GM23248 (cell line): Measurements from ENCODE around the gene ADAMTS9. TPM values are rescaled to one million over a fixed set of nuclear protein-coding genes. Genes with fewer than 3 reads are reported as not detected.

Experiments used
- DNase-seq: peaks from one replicate; pipeline ENCODE4 v3.0.0-alpha.2; 2015
- H2AFZ ChIP-seq: fragments of 200-600 bp; sonication (generic); 2 replicates; pipeline ENCODE4 v1.6.1; 2016; ENCODE audit warnings: antibody characterized with exemption
- H3F3A ChIP-seq: fragments of 200-600 bp; sonication (generic); 2 replicates; pipeline ENCODE4 v1.6.1; 2016; ENCODE audit warnings: mild to moderate bottlenecking, antibody characterized with exemption, mixed run types; ENCODE audit not compliant: insufficient read depth
- H3K27ac ChIP-seq: fragments of 200-600 bp; sonication (generic); 2 replicates; pipeline ENCODE4 v1.5.1; 2016; ENCODE audit warnings: mild to moderate bottlenecking
- H3K27me3 ChIP-seq: fragments of 200-600 bp; sonication (generic); replicated peaks from 2 replicates; pipeline ENCODE4 v1.6.1; 2016; ENCODE audit warnings: mild to moderate bottlenecking; ENCODE audit not compliant: insufficient read depth
- H3K36me3 ChIP-seq: fragments of 200-600 bp; sonication (generic); 2 replicates; pipeline ENCODE4 v1.6.1; 2016; ENCODE audit warnings: low read depth, mild to moderate bottlenecking
- H3K4me1 ChIP-seq: fragments of 200-600 bp; sonication (generic); 2 replicates; pipeline ENCODE4 v1.6.1; 2016; ENCODE audit warnings: mild to moderate bottlenecking; ENCODE audit not compliant: insufficient read depth
- H3K4me2 ChIP-seq: fragments of 200-600 bp; sonication (generic); one replicate; pipeline ENCODE4 v1.6.1; 2016; ENCODE audit warnings: mild to moderate bottlenecking; ENCODE audit not compliant: unreplicated experiment
- H3K4me3 ChIP-seq: fragments of 200-600 bp; sonication (generic); 2 replicates; pipeline ENCODE4 v1.5.1; 2016; ENCODE audit warnings: mild to moderate bottlenecking
- H3K79me2 ChIP-seq: fragments of 200-600 bp; sonication (generic); 2 replicates; pipeline ENCODE4 v1.6.1; 2016; ENCODE audit warnings: mild to moderate bottlenecking; ENCODE audit not compliant: insufficient read depth
- H3K9ac ChIP-seq: fragments of 200-600 bp; sonication (generic); 2 replicates; pipeline ENCODE4 v1.6.1; 2016; ENCODE audit warnings: mild to moderate bottlenecking
- H3K9me2 ChIP-seq: fragments of 200-600 bp; sonication (generic); 2 replicates; pipeline ENCODE4 v1.6.1; 2016; ENCODE audit warnings: mixed run types, mild to moderate bottlenecking, moderate library complexity; ENCODE audit not compliant: insufficient read depth
- H3K9me3 ChIP-seq: fragments of 200-600 bp; sonication (generic); one replicate; pipeline ENCODE4 v1.6.1; 2017; ENCODE audit warnings: low read depth
- H4K20me1 ChIP-seq: fragments of 200-600 bp; sonication (generic); 2 replicates; pipeline ENCODE4 v1.6.0; 2016; ENCODE audit not compliant: insufficient read depth
- EZH2 ChIP-seq: fragments of 200-600 bp; sonication (generic); IDR thresholded peaks from 2 replicates; pipeline ENCODE4 v1.6.1; 2018; ENCODE audit warnings: antibody characterized with exemption, mild to moderate bottlenecking; ENCODE audit not compliant: insufficient read depth, poor library complexity, severe bottlenecking
- EZH2phosphoT487 ChIP-seq: fragments of 200-600 bp; sonication (generic); IDR thresholded peaks from 2 replicates; pipeline ENCODE4 v1.6.1; 2018; ENCODE audit warnings: antibody characterized with exemption, moderate library complexity, mild to moderate bottlenecking, low read depth; ENCODE audit not compliant: insufficient read depth
- WGBS, 2 experiments: methylation state at CpG; one replicate each; pipeline ENCODE4 v1.1.6; 2015 to 2017; ENCODE audit warnings: low lambda C conversion rate in 2 of 2, low coverage in 1 of 2; ENCODE audit errors: missing lambda C conversion rate in 2 of 2; 5-methylcytosine and 5-hydroxymethylcytosine counted together
- in situ Hi-C: fragments of 300-500 bp; cut with MboI; formaldehyde crosslinking; loops from 2 replicates; pipeline ENCODE4 v1.15.0; 2020
- polyA plus RNA-seq: library from polyadenylated mRNA; unstranded; fragments of >200 nt; fragmentation: Nextera tagmentation; extraction: Ambion mirVana; gene quantifications from 2 replicates; pipeline ENCODE4 v1.2.1, GENCODE V29; 2016
- total RNA-seq: library from RNA; depleted of rRNA; stranded (reverse); fragments of >200 nt; shearing (Covaris generic); gene quantifications from 2 replicates; pipeline ENCODE4 v1.2.3, GENCODE V29; 2014

Gene ADAMTS9
- total and polyA plus RNA-seq, 2 experiments from 2014 or later, result 0.75 to 1.5 TPM

DNA sequence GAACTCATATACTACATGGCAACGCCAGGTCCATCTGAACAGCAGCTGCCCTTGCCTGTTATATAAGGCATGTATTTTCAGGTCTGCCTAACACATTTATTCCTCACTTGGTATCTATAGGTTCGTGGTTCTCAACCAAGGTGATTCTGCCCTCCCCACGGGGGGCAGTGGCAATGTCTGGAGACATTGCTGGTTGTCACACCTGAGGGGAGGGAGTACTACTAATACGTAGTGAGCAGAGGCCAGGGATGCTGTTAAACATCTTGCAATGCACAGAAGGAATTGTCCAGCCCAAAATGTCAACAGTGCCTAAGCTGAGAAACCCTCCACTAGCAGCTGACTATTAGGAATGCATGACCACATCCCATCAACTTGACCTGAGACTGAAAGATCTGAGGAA lies 32.6 kb downstream of the ADAMTS9 start:
- in situ Hi-C loops, result no loop called here
- Histone ChIP-seq H3K4me2 (no peak overlapping the region), H3K27ac (no peak overlapping the region), H3K9ac (no peak overlapping the region), H3K4me1 (peaks cover 23% of the 10 kb centered on the region), H4K20me1 (no peaks in the 10 kb centered on the region), H3K79me2 (no peaks in the 10 kb centered on the region), H3K4me3 (no peak overlapping the region), H2AFZ (no peak overlapping the region), H3K27me3 (no peaks in the 10 kb centered on the region), H3K9me3 (no peaks in the 10 kb centered on the region), H3F3A (peaks cover 23% of the 10 kb centered on the region), H3K9me2 (no peaks in the 10 kb centered on the region), H3K36me3 (no peaks in the 10 kb centered on the region)
- TF ChIP-seq EZH2phosphoT487, result no peak
- TF ChIP-seq EZH2, result no peak
- WGBS, 2 experiments, result 81 to 83% methylated on average over 4 of the region's 4 CpGs
- DNase-seq, result no peak

DNA sequence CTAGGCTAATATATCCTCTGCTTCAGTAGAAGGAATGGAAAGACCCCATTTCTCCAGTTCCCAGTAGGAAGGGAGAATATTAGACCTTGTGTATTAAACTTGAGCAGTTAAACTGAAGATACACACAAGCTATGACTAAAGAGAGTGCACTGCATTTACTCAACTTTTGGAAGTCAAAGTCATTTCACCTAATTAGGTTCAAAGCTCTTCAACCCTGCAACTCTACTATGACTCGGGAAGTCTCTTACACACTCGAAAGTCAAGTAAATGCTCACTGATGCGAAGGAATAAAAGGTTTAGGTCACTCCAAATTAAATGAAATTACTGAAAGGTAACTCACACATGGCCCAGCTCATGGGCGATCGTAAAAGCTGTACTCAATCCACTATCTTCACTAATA lies 33.8 kb downstream of the ADAMTS9 start:
- TF ChIP-seq EZH2 (no peak), EZH2phosphoT487 (no peak)
- 89 to 94% methylated on average over 5 of the region's 5 CpGs for WGBS, 2 experiments

DNA sequence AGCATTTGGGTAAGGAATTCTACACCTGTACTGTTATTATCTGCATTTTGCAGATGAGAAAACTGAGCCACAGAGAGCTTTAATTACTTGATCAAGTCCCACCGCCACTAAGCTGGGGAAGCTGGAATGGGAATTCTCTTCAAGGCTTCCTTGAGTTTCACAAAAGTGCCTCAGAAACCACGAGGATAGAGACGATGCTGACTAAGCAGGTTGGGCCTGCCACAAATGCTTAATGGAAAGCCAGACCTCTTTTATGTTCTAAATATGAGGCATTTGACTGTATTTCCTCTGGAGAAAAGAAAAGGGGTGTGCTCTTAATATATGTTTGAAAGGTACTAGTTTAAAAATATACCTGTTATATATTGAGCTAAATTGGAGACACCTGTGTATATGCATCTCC lies 34.7 kb downstream of the ADAMTS9 start:
- H3K4me3 ChIP-seq, result no peak overlapping the region
- no peaks in the 10 kb centered on the region for H3K9me3 ChIP-seq
- no peaks in the 10 kb centered on the region for H3K9me2 ChIP-seq
- 65 to 70% methylated on average over 3 of the region's 3 CpGs for WGBS, 2 experiments
- no peaks in the 10 kb centered on the region for H3K27me3 ChIP-seq
- no peak for DNase-seq
- H3K9ac ChIP-seq, result no peak overlapping the region
- H3K4me2 ChIP-seq, result no peak overlapping the region
- H3K79me2 ChIP-seq, result no peaks in the 10 kb centered on the region
- TF ChIP-seq EZH2phosphoT487, result no peak
- no peak for TF ChIP-seq EZH2
- peaks cover 27% of the 10 kb centered on the region for H3F3A ChIP-seq
- H3K4me1 ChIP-seq, result peaks cover 24% of the 10 kb centered on the region
- H2AFZ ChIP-seq, result no peak overlapping the region
- in situ Hi-C loops, result no loop called here
- H3K27ac ChIP-seq, result no peak overlapping the region
- no peaks in the 10 kb centered on the region for H4K20me1 ChIP-seq
- H3K36me3 ChIP-seq, result no peaks in the 10 kb centered on the region

More for the DNA sequence above, 33.8 kb downstream of the ADAMTS9 start:
- H3F3A ChIP-seq, result peaks cover 27% of the 10 kb centered on the region
- no peak overlapping the region for H3K4me3 ChIP-seq
- DNase-seq, result no peak
- H3K9ac ChIP-seq, result no peak overlapping the region
- H4K20me1 ChIP-seq, result no peaks in the 10 kb centered on the region
- H3K9me3 ChIP-seq, result no peaks in the 10 kb centered on the region
- H2AFZ ChIP-seq, result no peak overlapping the region
- in situ Hi-C loops, result no loop called here
- H3K4me1 ChIP-seq, result peaks cover 24% of the 10 kb centered on the region
- no peak overlapping the region for H3K4me2 ChIP-seq
- H3K27me3 ChIP-seq, result no peaks in the 10 kb centered on the region
- no peaks in the 10 kb centered on the region for H3K9me2 ChIP-seq
- H3K36me3 ChIP-seq, result no peaks in the 10 kb centered on the region
- no peaks in the 10 kb centered on the region for H3K79me2 ChIP-seq
- H3K27ac ChIP-seq, result no peak overlapping the region

DNA sequence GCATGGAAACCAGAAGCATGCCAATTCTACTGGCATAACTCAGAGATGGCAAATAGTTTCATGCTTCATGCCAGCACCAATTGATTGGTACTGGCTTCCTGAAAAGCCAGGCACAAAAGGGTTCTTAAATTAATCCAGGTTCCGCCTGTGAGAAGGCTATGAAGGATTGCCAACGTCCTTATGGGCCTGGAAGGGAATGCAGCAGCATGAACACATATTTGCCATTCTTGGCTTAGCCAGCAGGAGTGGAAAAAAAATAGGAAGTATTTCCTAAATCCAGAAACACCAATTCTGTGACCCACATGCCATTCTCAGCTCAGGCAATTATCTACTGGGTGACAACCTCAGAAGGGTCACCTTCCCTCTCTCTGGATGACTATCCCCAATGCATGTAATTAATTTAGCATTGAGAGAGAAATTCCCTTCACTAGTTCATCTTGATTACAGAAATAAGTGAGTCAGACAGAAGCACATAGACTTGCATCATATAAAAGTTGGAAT lies 36.0 kb downstream of the ADAMTS9 start:
- TF ChIP-seq EZH2phosphoT487 (no peak), EZH2 (no peak)
- Histone ChIP-seq H3F3A (peaks cover 27% of the 10 kb centered on the region), H3K36me3 (no peaks in the 10 kb centered on the region), H2AFZ (no peak overlapping the region; the same call in 1 of the 2 replicates), H3K9ac (no peak overlapping the region), H4K20me1 (no peaks in the 10 kb centered on the region), H3K79me2 (no peaks in the 10 kb centered on the region), H3K9me3 (no peaks in the 10 kb centered on the region), H3K27ac (no peak overlapping the region), H3K27me3 (no peaks in the 10 kb centered on the region), H3K4me1 (peaks cover 24% of the 10 kb centered on the region), H3K4me3 (no peak overlapping the region), H3K9me2 (no peaks in the 10 kb centered on the region), H3K4me2 (peak overlapping the region; percentile 43)
- 50 to 68% methylated on average over 2 of the region's 2 CpGs for WGBS, 2 experiments
- peak; percentile 55 for DNase-seq
- in situ Hi-C loops, result no loop called here

DNA sequence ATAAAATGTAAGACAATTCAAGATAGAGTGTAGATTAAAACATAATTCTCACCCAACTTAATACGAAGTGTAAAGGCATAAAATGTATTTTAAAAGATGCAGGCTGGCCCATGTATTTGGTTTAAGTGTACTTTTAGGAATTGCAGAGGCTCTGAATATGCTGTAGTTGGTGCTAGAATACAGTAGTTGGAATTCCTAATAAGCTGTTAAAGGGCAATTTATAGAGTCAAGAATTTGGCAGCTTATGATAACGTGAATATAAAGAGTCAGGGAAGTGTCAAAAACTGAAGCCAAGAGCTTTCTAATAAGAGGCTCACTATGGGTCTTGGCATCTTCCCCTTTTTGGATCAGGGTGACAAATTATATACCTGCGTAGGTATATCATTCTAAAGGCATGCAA lies 36.5 kb downstream of the ADAMTS9 start:
- peaks cover 27% of the 10 kb centered on the region for H3F3A ChIP-seq
- H4K20me1 ChIP-seq, result no peaks in the 10 kb centered on the region
- WGBS, 2 experiments, result 92 to 96% methylated on average over 3 of the region's 3 CpGs
- no peaks in the 10 kb centered on the region for H3K9me3 ChIP-seq
- H3K9me2 ChIP-seq, result no peaks in the 10 kb centered on the region
- H3K9ac ChIP-seq, result no peak overlapping the region
- no peak overlapping the region for H3K4me3 ChIP-seq
- H2AFZ ChIP-seq, result no peak overlapping the region; the same call in 1 of the 2 replicates
- H3K36me3 ChIP-seq, result no peaks in the 10 kb centered on the region
- peaks cover 24% of the 10 kb centered on the region for H3K4me1 ChIP-seq
- in situ Hi-C loops, result no loop called here
- H3K27me3 ChIP-seq, result no peaks in the 10 kb centered on the region
- TF ChIP-seq EZH2phosphoT487, result no peak
- no peak for TF ChIP-seq EZH2
- peak overlapping the region; percentile 45 for H3K27ac ChIP-seq
- peak overlapping the region; percentile 43 for H3K4me2 ChIP-seq
- DNase-seq, result peak; percentile 6
- H3K79me2 ChIP-seq, result no peaks in the 10 kb centered on the region
